GM20431 (cell line): Measurements from ENCODE around the gene CDHR3.

Source experiments
- in situ Hi-C: fragments of 300-500 bp; cut with MseI, MboI; formaldehyde crosslinking; loops from one replicate; pipeline ENCODE4 v1.15.0; 2020; ENCODE audit warnings: low sequenced_read_pairs; ENCODE audit not compliant: unreplicated experiment

Gene CDHR3

GRCh38 chr7:106018566-106019469 is 55.8 kb downstream of the CDHR3 start:
- in situ Hi-C loops, result loop anchor here (10.0 kb wide), 1 partner anchor 264 kb away; no protein-coding TSS in a partner anchor

- in situ Hi-C loops, result loop anchor here (10.0 kb wide), 1 partner anchor 265 kb away; no protein-coding TSS in a partner anchor
These were observed 56.4 kb downstream of the CDHR3 start for GRCh38 chr7:106019470-106019820.

DNA sequence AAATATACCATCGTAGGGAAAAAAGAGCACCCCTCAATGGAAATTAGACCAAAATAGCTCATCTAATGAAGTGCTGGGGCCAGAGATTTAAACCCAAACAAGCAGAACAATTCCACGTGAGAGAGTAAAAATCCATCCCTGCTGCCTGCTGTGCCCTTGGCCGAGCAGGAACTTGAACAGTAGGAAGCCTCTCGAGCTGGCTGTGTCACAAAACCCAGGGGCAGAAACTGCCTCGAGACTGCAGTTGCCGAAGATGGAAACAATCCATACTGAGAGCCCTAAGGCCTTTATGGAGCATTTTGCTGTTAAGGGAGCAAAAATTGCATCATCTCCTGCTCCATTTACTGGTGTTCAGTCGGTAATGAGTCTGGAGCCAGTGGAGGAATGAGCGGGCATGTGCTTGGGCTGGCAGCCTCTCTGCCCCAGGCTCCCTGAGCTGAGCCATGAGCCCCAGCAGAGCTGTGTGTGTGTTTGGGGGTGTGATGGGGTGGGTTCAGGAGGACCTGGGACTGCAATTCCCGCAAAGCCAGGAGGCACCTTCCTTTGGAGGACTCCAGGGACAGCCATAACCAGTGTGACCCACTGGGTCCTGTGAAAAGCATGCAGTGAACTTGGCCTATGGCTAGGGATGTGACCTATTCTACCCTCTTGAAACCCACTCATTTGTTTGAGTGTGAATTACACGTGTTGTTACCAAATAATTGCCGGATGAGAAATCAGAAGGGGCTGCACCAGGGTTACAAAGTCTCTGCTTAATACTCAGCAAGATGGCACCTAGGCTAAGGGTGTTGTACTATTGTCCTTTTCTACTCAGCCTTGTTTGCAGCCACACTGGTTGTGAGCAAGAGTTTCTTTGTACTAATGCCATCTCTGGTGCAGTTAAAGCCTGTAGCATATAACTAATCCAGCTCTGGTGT is 58.3 kb downstream of the CDHR3 start:
- in situ Hi-C loops, result no loop called here

DNA sequence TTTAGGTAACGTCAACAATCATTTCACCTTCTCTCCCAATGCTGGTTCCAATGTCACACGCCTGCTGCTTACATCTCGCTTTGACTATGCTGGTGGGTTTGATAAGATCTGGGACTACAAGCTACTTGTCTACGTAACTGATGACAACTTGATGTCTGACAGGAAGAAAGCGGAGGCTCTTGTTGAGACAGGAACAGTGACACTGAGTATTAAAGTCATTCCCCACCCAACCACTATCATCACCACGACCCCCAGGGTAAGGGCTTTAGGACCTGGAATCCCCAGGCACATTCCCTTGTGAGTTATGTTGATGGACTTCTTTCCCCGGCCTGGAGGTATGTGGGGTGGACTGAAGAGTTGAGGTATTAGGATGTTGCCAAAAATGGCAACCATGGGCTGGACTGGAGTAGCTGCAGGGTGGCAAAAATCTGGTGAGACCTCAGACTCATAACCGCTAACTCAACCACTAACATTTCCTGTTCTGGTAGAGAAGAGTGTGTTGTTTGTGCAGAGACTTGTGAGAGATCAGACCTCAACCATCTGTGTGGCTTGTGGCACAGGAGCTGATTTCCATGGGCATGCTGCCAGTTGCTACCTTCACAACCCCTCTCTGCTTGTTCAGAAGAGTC is 59.2 kb downstream of the CDHR3 start:
- in situ Hi-C loops, result no loop called here

DNA sequence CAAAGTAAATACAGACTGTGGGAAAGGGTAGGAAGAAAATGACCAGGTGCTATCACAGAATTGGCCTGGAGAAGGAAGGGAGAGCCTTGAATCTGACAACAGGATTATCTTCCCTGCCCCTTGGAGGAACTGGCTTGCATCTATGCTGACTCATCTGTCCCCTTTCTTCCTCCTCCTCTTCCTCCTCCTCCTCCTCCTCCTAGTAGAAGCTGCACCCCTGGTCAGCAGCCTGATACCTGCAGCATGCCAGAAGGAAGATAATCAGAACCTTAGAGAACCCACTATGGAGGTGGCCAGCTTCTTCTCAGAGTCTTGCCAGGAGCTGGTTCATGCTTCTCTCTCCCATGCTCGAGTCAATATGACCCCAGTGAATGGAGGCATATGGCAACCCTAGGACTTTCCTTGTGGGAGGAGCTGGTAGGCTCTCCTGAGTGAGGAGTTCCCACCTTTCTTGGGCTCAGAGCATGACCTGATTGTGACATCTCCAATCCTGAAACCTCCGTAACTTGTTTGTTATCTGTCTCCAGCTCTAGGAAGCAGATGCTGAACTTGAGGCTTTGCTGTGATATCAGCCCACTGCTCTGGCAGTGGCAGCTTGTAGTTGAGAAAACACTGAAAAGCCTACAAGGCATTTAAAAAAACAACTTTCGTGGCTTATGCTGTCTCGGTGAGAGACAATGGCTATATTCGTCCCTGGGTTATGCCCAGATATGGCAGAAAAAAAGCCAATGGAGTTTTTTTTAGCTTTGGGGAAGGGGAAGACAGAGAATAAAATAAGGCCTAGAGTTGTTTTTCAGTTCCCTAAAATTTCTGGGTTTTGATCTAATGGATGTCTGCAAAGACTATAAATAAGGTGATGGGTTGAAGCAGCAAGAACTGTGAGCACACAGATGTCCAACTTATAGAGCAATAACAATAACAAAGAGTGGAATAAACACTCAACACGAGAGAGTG is 60.6 kb downstream of the CDHR3 start:
- in situ Hi-C loops, result no loop called here

DNA sequence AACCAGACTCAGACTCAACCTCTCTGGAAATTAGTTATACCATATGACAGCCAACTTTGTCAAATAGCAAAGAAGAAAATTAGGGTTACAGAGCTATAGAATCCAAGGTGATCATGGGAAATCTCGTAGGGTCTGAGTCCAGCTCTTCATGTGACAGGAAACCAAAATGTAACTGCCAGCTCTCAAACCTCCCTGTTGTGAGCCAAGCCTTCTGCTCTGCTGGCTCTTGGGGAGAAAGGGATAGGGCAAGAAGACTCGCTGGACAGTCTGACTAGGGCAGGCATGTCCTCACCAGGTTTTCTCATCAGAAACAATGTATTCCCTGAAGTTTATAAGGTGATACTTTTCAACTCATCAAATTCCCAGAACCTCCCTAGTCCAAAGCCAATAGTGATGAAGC is 63.0 kb downstream of the CDHR3 start:
- in situ Hi-C loops, result loop anchor here (25.0 kb wide), 1 partner anchor 364 kb away; no protein-coding TSS in a partner anchor

- in situ Hi-C loops, result loop anchor here (25.0 kb wide), 1 partner anchor 367 kb away; no protein-coding TSS in a partner anchor
These were observed 66.4 kb downstream of the CDHR3 start for GRCh38 chr7:106029451-106029850.

GRCh38 chr7:106029941-106030340 is 66.9 kb downstream of the CDHR3 start:
- in situ Hi-C loops, result loop anchor here (25.0 kb wide), 1 partner anchor 368 kb away; no protein-coding TSS in a partner anchor

DNA sequence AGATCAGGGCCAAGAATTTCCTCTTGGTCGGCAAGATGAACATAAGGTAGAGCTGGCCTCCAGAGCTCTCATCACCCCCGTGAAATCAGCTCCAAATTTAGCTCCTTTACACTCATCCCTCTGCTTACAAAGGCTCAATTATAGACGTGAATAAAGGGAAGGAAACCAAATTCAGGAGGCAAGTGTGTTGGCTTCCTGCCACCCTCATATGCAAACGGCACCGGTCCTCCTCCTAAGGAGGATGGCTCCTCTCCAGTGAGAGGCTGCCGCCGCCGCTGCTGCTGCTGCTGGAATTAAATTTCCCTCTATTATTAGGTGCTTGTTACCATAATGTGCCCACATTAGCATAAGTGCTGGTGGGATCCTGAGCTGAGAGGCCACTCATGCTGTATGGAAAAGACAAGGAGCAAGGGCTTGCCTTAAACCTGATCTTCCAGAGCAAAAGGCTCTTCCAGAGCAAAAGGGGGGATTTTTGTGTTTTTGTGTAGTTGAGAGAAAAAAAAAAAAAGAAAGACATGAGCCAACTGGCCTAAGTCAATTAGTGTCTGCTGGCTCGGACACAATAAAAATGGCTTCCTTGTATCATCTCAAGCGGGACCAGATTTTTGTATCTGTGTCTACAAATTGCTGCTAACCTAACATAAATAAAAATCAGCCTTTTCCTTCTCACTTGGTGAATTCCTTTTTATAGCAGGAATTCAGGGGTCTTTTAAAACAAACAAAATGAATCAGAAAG is 68.4 kb downstream of the CDHR3 start:
- in situ Hi-C loops, result loop anchor here (25.0 kb wide), 1 partner anchor 369 kb away; no protein-coding TSS in a partner anchor

- in situ Hi-C loops, result loop anchor here (25.0 kb wide), 1 partner anchor 370 kb away; no protein-coding TSS in a partner anchor
These were observed 69.2 kb downstream of the CDHR3 start for GRCh38 chr7:106032295-106032694.

DNA sequence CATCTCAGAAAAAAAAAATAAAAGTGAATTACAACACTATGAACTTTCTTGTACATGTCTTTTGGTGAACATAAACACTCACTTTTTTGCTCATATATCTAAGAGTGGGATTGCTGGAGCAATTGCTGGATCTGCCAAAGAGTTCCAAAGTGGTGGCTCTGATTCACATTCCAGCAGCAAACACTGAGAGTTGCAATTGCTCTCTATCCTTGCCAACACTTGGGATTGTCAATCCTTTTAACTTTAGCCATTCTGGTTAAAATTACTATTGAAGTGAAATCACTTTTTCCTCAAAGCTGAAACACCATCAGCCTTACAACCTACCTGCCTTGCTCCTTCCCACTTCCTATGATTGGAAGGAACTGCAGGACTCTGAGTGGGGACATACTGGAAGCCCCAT is 70.7 kb downstream of the CDHR3 start:
- in situ Hi-C loops, result loop anchor here (25.0 kb wide), 1 partner anchor 371 kb away; no protein-coding TSS in a partner anchor

GRCh38 chr7:106034383-106034782 is 71.3 kb downstream of the CDHR3 start:
- in situ Hi-C loops, result loop anchor here (25.0 kb wide), 1 partner anchor 372 kb away; no protein-coding TSS in a partner anchor

- in situ Hi-C loops, result loop anchor here (25.0 kb wide), 1 partner anchor 373 kb away; no protein-coding TSS in a partner anchor
These were observed 72.5 kb downstream of the CDHR3 start for GRCh38 chr7:106035568-106035967.

- in situ Hi-C loops, result loop anchor here (25.0 kb wide), 1 partner anchor 374 kb away; no protein-coding TSS in a partner anchor
These were observed 72.9 kb downstream of the CDHR3 start for GRCh38 chr7:106036004-106036403.

GRCh38 chr7:106037489-106038176 is 74.6 kb downstream of the CDHR3 start:
- in situ Hi-C loops, result loop anchor here (25.0 kb wide), 1 partner anchor 375 kb away; no protein-coding TSS in a partner anchor

- in situ Hi-C loops, result loop anchor here (25.0 kb wide), 1 partner anchor 376 kb away; no protein-coding TSS in a partner anchor
These were observed 75.2 kb downstream of the CDHR3 start for GRCh38 chr7:106038289-106038688.

GRCh38 chr7:106038916-106039315 is 75.9 kb downstream of the CDHR3 start:
- in situ Hi-C loops, result loop anchor here (25.0 kb wide), 1 partner anchor 377 kb away; no protein-coding TSS in a partner anchor
